GM12872 (cell line): ENCODE measurements around the gene FBLL1.

ENCODE experiments used
- TF ChIP-seq, protein P1 (sequence below): IDR thresholded peaks from 3 replicates; pipeline ENCODE4 v1.5.1; 2011; ENCODE audit warnings: low read depth, mild to moderate bottlenecking, low read length, moderate library complexity; ENCODE audit not compliant: insufficient read depth

FBLL1 gene

DNA sequence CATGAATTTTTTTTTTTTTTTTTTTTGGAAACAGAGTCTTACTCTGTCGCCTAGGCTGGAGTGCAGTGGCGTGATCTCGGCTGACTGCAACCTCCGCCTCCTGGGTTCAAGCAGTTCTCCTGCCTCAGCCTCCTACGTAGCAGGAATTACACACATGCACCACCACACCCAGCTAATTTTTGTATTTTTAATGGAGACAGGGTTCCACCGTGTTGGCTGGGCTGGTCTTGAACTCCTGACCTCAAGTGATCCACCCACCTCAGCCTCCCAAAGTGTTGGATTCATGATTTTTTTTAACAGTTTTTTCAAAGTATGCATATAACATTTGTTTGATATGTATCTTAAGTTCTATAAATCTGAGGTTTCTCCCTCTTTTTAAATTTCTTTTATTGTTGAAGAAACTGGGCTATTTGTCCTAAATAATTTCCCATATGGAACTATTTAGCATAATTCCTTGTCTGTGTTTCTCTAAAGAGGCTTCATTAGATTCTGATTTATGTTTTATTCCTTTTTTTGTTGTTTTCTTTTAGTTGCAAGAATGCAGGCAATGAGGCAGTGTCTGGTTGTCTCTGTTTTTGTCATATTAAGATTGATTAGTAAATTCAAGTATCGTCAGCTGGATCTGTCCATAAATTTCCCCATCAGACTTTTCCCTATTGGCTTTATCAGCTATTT lies 26.4 kb upstream of the FBLL1 start:
- TF ChIP-seq, protein P1, sequence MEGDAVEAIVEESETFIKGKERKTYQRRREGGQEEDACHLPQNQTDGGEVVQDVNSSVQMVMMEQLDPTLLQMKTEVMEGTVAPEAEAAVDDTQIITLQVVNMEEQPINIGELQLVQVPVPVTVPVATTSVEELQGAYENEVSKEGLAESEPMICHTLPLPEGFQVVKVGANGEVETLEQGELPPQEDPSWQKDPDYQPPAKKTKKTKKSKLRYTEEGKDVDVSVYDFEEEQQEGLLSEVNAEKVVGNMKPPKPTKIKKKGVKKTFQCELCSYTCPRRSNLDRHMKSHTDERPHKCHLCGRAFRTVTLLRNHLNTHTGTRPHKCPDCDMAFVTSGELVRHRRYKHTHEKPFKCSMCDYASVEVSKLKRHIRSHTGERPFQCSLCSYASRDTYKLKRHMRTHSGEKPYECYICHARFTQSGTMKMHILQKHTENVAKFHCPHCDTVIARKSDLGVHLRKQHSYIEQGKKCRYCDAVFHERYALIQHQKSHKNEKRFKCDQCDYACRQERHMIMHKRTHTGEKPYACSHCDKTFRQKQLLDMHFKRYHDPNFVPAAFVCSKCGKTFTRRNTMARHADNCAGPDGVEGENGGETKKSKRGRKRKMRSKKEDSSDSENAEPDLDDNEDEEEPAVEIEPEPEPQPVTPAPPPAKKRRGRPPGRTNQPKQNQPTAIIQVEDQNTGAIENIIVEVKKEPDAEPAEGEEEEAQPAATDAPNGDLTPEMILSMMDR: no peak

DNA sequence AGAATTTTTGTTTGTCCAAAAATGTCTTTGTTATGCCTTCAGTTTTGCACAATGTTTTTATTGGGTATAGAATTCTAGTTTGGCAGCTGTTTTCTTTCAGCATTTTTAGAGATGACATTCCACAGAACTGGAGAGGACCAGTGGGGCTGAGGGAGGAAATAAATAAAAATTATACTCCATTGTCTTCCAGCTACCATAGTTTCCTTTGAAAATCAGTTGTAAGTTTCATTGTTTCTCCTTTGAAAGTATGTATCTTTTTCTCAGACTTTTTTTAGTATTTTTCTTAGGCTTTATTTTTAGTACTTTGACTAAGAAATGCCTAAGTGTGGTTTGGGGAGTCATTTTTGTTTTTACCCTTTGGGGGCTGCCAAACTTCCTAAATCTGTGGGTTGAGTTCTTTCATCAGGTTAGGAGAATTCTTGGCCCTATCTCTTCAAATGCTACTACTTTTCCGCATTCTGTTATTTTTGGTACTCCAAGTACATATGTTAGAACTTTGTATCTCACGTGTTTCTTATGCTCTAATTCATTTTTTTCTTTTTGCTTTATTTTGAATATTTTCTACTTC lies 15.2 kb upstream of the FBLL1 start:
- TF ChIP-seq, protein P1: no peak

DNA sequence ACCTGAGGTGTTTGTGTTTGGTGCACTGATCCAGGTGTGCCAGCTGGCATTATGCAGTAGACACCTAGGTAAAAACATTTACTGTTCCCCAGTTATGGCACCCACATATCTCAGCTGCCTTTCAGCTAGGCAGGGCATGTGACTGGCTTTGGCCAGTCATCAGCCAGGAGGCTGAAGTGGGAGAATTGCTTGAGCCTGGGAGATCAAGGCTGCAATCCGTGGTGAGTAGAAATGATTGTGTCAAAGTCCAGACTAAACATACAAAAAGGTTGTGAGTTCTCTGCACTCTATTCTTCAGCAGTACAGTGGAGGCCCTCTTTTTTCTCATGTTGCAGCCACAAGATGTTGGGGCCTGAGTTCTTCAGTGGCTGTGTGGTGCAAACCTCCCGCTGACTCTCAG lies 3.2 kb upstream of the FBLL1 start:
- TF ChIP-seq, protein P1: no peak

DNA sequence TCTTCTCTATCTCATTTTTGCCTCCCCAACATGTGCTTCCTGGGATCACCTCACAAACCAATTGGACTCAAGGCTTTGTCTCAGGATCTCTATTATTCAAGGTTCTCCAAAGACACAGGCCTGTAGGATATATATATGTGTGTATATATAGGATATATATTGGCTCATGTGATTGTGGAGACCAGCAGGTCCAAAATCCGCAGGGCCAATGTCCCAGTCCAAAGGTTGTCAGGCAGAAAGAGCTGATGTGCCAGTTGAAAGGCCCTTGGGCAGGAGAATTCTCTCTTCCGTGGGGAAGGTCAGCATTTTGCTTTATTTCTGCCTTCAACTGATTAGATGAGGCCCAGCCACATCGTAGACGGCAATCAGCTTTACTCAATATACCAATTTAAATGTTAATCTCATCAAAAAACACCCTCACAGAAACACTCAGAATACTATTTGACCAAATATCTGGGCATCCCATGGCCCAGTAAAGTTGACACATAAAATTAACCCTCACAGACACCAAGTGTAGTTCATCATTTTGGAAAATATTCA lies 1.3 kb upstream of the FBLL1 start:
- TF ChIP-seq, protein P1: no peak

DNA sequence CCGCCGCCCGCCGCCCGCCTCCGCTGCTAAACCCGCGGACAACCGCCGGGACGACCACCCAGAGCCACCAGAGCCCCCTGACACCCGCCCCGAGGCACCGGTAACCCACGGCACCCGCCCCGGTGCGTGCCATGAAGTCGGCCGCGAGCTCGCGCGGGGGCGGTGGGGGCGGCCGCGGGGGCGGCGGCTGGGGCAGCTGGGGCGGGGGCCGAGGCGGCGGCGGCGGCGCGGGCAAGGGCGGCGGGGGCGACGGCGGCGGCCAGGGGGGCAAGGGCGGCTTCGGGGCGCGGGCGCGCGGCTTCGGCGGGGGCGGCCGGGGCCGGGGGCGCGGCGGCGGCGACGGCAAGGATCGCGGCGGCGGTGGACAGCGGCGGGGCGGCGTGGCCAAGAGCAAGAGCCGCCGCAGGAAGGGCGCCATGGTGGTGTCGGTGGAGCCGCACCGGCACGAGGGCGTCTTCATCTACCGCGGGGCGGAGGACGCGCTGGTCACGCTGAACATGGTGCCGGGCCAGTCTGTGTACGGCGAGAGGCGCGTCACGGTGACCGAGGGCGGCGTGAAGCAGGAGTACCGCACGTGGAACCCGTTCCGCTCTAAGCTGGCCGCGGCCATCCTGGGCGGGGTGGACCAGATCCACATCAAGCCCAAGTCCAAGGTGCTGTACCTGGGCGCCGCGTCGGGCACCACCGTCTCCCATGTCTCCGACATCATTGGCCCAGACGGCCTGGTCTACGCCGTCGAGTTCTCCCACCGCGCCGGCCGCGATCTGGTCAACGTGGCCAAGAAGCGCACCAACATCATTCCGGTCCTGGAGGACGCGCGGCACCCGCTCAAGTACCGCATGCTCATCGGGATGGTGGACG lies 499 bp downstream of the FBLL1 start:
- TF ChIP-seq, protein P1: no peak

DNA sequence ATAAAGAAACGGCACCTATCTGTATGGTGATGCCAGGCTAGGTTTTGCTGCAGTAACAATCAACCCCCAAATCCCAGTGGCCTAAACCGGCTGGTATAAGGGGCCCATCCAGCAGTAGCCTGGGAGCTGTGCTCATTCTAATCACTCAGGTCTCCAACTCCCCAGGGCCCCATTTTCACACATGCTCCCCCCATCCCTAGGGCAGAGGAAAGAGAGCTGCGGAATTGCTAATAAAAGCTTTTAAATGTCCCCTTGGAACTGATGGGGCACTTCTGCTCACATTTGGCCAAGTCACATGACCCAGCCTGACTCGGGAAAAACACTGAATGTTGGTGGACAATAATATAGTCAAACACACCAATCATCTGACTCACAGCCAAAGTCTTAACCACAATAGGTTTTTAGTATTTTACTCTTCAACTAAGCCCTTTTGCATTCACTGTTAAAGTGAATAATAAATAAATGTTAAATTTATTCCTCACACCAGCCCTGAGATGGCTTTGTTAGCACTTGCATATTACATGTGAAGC lies 1.6 kb downstream of the FBLL1 start:
- TF ChIP-seq, protein P1: no peak

DNA sequence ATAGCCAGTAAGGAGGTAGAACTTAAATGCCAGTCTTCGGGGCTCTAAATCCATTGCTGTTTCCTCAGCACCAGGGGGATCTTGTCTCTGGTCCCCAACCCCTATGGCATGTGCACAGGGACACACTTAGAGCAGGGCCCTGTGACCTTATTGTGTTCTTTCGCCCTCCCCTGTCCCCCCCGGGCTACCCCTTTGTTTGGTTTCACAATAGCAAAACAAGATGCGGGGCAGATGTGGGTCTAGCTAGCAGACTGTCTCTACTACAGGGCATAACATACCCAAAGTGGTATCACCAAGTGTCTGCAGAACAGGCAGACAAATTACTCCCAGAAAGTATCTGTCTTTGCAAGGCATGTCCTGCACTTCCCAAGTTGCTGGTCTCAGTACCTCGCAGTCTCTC lies 2.1 kb downstream of the FBLL1 start:
- TF ChIP-seq, protein P1: no peak
